Mesenchymal stem cell (in vitro differentiated cells and primary cell): Measurements from ENCODE around the gene LIN54.
"Not testable (repeated sequence)": the region's sequence is repeated elsewhere in the genome, so short reads cannot be mapped to it uniquely, and the experiment has no call there.

Experiments
- DNase-seq: peaks from one replicate; pipeline ENCODE4 v3.0.0-alpha.2; 2013
- H2AFZ ChIP-seq: one replicate; pipeline ENCODE4 v1.6.1; 2013; ENCODE audit warnings: low read depth, mild to moderate bottlenecking, control low read depth, inconsistent platforms, low read length, moderate library complexity
- H2AK5ac ChIP-seq: 2 replicates; pipeline ENCODE4 v1.6.1; 2013; ENCODE audit warnings: low read length, moderate library complexity, mild to moderate bottlenecking, inconsistent platforms; ENCODE audit not compliant: severe bottlenecking
- H2BK120ac ChIP-seq: one replicate; pipeline ENCODE4 v1.6.1; 2013; ENCODE audit warnings: low read depth, mild to moderate bottlenecking, inconsistent platforms, low read length, moderate library complexity
- H2BK12ac ChIP-seq, 2 experiments: one replicate each; pipeline ENCODE4 v1.6.1; 2013; ENCODE audit warnings: inconsistent platforms in 2 of 2, low read length in 2 of 2, mild to moderate bottlenecking in 2 of 2, moderate library complexity in 2 of 2, control low read depth in 1 of 2
- H2BK15ac ChIP-seq: one replicate; pipeline ENCODE4 v1.6.1; 2013; ENCODE audit warnings: mild to moderate bottlenecking, low read depth, inconsistent platforms; ENCODE audit not compliant: poor library complexity, severe bottlenecking
- H2BK5ac ChIP-seq: 2 replicates; pipeline ENCODE4 v1.6.1; 2013; ENCODE audit warnings: low read depth, mild to moderate bottlenecking, low read length, control low read depth, inconsistent platforms; ENCODE audit not compliant: poor library complexity, severe bottlenecking
- H3K14ac ChIP-seq, 2 experiments: one replicate each; pipeline ENCODE4 v1.6.1; 2013; ENCODE audit warnings: inconsistent platforms in 2 of 2, low read length in 2 of 2, control low read depth in 1 of 2, mild to moderate bottlenecking in 1 of 2, moderate library complexity in 1 of 2
- H3K18ac ChIP-seq, 2 experiments: one replicate each; pipeline ENCODE4 v1.6.1; 2013; ENCODE audit warnings: inconsistent platforms in 2 of 2, low read length in 2 of 2, control low read depth in 1 of 2, low read depth in 1 of 2, mild to moderate bottlenecking in 1 of 2
- H3K23ac ChIP-seq, 2 experiments: one replicate each; pipeline ENCODE4 v1.6.1; 2013; ENCODE audit warnings: inconsistent platforms in 2 of 2, low read length in 2 of 2, mild to moderate bottlenecking in 2 of 2, moderate library complexity in 2 of 2, control low read depth in 1 of 2
- H3K27ac ChIP-seq: 2 replicates; pipeline ENCODE4 v1.5.1; 2013; ENCODE audit warnings: mild to moderate bottlenecking, moderate library complexity, low read length, control low read depth, inconsistent platforms; ENCODE audit not compliant: poor library complexity, severe bottlenecking
- H3K27me3 ChIP-seq, 2 experiments: 2 replicates each; pipeline versions ENCODE4 v1.6.1 to v1.7.0; 2013; ENCODE audit warnings: low read length in 2 of 2, mild to moderate bottlenecking in 2 of 2, moderate library complexity in 2 of 2, control low read depth in 1 of 2, inconsistent platforms in 1 of 2; ENCODE audit not compliant: control insufficient read depth in 1 of 2, insufficient read depth in 1 of 2
- H3K36me3 ChIP-seq, 2 experiments: 2 replicates each; pipeline versions ENCODE4 v1.6.1 to v1.7.0; 2013; ENCODE audit warnings: low read length in 2 of 2, control low read depth in 1 of 2, inconsistent platforms in 1 of 2, low read depth in 1 of 2, mild to moderate bottlenecking in 1 of 2; ENCODE audit not compliant: insufficient read depth in 2 of 2, control insufficient read depth in 1 of 2
- H3K4ac ChIP-seq, 2 experiments: one replicate each; pipeline ENCODE4 v1.6.1; 2013; ENCODE audit warnings: inconsistent platforms in 2 of 2, low read length in 2 of 2, mild to moderate bottlenecking in 2 of 2, moderate library complexity in 2 of 2, control low read depth in 1 of 2, low read depth in 1 of 2
- H3K4me1 ChIP-seq: 2 replicates; pipeline ENCODE4 v1.6.1; 2013; ENCODE audit warnings: low read depth, low read length, control low read depth; ENCODE audit not compliant: control insufficient read depth, insufficient read depth
- H3K4me2 ChIP-seq: 2 replicates; pipeline ENCODE4 v1.6.1; 2013; ENCODE audit warnings: low read length, mild to moderate bottlenecking, inconsistent platforms; ENCODE audit not compliant: poor library complexity, severe bottlenecking
- H3K4me3 ChIP-seq, 2 experiments: 2 replicates each; pipeline versions ENCODE4 v1.5.1 to v1.7.0; 2013; ENCODE audit warnings: low read length in 2 of 2, mild to moderate bottlenecking in 2 of 2, control low read depth in 1 of 2, low read depth in 1 of 2; ENCODE audit not compliant: insufficient read depth in 1 of 2
- H3K79me1 ChIP-seq: replicated peaks from 2 replicates; pipeline ENCODE4 v1.6.1; 2013; ENCODE audit warnings: mild to moderate bottlenecking, control low read depth, low read length, inconsistent platforms; ENCODE audit not compliant: poor library complexity, severe bottlenecking
- H3K9ac ChIP-seq: 2 replicates; pipeline ENCODE4 v1.7.0; 2013; ENCODE audit warnings: mild to moderate bottlenecking, low read length, moderate library complexity
- H3K9me3 ChIP-seq: 2 replicates; pipeline ENCODE4 v1.7.0; 2013; ENCODE audit warnings: mild to moderate bottlenecking, low read length; ENCODE audit not compliant: control insufficient read depth
- H4K8ac ChIP-seq: one replicate; pipeline ENCODE4 v1.6.1; 2013; ENCODE audit warnings: inconsistent platforms, mild to moderate bottlenecking, low read length, moderate library complexity
- H4K91ac ChIP-seq: one replicate; pipeline ENCODE4 v1.6.1; 2013; ENCODE audit warnings: mild to moderate bottlenecking, low read length, inconsistent platforms
- WGBS: methylation state at CpG from one replicate; pipeline ENCODE4 v1.1.7; 2013; ENCODE audit warnings: mixed read lengths; 5-methylcytosine and 5-hydroxymethylcytosine counted together

LIN54 gene

DNA sequence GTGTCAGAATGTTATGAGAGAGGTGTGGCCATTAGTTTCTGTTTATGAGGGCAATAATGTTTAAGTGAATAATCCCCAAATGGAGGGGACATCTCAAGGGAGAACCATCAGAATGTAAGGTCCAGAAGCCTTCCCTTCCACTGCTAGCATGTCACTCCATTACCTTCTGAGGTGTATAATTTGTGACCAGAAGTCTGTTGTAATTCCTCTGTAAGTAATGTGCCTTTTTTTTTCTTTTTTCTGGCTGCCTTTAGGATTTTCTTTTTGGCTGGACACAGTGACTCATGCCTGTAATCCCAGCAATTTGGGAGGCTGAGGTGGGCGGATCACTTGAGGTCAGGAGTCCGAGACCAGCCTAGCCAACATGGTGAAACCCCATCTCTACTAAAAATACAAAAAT is 13.6 kb upstream of the LIN54 start:
- no peak overlapping the region for H3K14ac ChIP-seq
- no peaks in the 10 kb centered on the region for H3K79me1 ChIP-seq
- H3K4ac ChIP-seq: no peak overlapping the region
- no peak overlapping the region for H2BK5ac ChIP-seq
- H3K23ac ChIP-seq: no peak overlapping the region
- H2BK12ac ChIP-seq: no peak overlapping the region
- no peak overlapping the region for H2BK120ac ChIP-seq
- no peak overlapping the region for H2AFZ ChIP-seq
- H3K27ac ChIP-seq: no peak overlapping the region
- no peaks in the 10 kb centered on the region for H3K27me3 ChIP-seq
- H3K18ac ChIP-seq: no peak overlapping the region
- no peak for DNase-seq
- no peak overlapping the region for H2BK15ac ChIP-seq
- no peaks in the 10 kb centered on the region for H3K4me1 ChIP-seq
- H3K4me3 ChIP-seq: no peak overlapping the region
- H3K36me3 ChIP-seq: no peaks in the 10 kb centered on the region
- no peak overlapping the region for H3K9ac ChIP-seq
- no CpG with 5 or more reads among the region's 2 CpGs for WGBS
- no peak overlapping the region for H4K8ac ChIP-seq
- H4K91ac ChIP-seq: no peak overlapping the region
- H3K9me3 ChIP-seq: peaks cover 22% of the 10 kb centered on the region
- H2AK5ac ChIP-seq: no peak overlapping the region
- no peak overlapping the region for H3K4me2 ChIP-seq

DNA sequence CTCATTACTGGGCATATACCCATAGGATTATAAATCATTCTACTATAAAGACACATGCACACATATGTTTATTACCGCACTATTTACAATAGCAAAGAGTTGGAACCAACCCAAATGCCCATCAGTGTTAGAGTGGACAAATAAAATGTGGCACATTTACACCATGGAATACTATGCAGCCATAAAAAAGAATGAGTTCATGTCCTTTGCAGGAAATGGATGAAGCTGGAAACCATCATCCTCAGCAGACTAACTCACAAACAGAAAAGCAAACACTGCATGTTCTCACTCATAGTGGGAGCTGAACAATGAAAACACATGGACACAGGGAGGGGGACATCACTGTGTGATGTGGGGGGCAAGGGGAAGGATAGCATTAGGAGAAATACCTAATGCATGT is 13.0 kb upstream of the LIN54 start:
- H3K27ac ChIP-seq, H3K4ac ChIP-seq, H2BK120ac ChIP-seq, DNase-seq, H2AFZ ChIP-seq, H2BK5ac ChIP-seq, H2AK5ac ChIP-seq, H4K8ac ChIP-seq, H3K27me3 ChIP-seq, H3K79me1 ChIP-seq, H3K23ac ChIP-seq, H3K14ac ChIP-seq, H2BK15ac ChIP-seq, H2BK12ac ChIP-seq, H3K36me3 ChIP-seq, H3K4me2 ChIP-seq, H3K4me1 ChIP-seq, H3K9ac ChIP-seq, H3K18ac ChIP-seq, H4K91ac ChIP-seq: not testable (repeated sequence)
- H3K9me3 ChIP-seq: peaks cover 22% of the 10 kb centered on the region
- H3K4me3 ChIP-seq: peak overlapping the region in 1 of 2 experiments; percentile 37
- WGBS: 100% methylated on average over 1 of the region's 1 CpG

DNA sequence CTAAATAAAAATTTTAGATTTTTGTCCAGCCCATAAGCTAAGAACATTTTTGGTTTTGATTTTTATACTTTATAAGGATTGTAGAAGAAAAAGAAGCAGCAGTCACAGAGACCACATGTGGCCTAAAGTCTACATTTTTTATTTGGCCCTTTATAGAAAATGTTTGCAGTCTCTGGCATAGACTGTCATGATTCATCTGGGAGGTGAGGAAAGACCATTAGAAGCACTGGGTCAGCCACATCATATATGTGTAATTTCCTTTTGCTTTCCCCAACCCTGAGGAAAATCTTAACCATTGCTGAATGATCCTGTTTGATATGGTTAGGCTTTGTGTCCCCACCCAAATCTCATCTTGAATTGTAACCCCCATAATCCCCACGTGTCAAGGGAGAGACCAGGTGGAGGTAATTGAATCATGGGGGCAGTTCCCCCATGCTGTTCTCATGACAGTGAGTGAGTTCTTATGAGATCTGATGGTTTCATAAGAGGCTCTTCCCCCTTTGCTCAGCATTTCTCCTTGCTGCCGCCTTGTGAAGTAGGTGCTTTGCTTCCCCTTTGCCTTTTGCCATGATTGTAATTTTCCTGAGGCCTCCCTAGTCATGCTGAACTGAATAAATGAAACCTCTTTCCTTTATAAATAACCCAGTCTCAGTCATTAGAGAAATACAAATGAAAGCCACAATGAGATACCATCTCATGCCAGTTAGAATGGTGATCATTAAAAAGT is 12.3 kb upstream of the LIN54 start:
- Histone ChIP-seq H3K79me1 (no peaks in the 10 kb centered on the region), H3K4ac (no peak overlapping the region), H4K91ac (no peak overlapping the region), H2AFZ (no peak overlapping the region), H3K36me3 (no peaks in the 10 kb centered on the region), H3K14ac (no peak overlapping the region), H3K4me2 (no peak overlapping the region), H2AK5ac (no peak overlapping the region), H3K9ac (peak overlapping the region; percentile 8), H3K23ac (no peak overlapping the region), H4K8ac (no peak overlapping the region), H3K18ac (no peak overlapping the region), H3K4me1 (no peaks in the 10 kb centered on the region), H2BK120ac (no peak overlapping the region), H3K4me3 (no peak overlapping the region), H2BK5ac (no peak overlapping the region), H3K27ac (no peak overlapping the region), H3K27me3 (no peaks in the 10 kb centered on the region), H3K9me3 (peaks cover 22% of the 10 kb centered on the region), H2BK15ac (no peak overlapping the region), H2BK12ac (no peak overlapping the region)
- DNase-seq: no peak
- WGBS: 100% methylated on average over 1 of the region's 2 CpGs

DNA sequence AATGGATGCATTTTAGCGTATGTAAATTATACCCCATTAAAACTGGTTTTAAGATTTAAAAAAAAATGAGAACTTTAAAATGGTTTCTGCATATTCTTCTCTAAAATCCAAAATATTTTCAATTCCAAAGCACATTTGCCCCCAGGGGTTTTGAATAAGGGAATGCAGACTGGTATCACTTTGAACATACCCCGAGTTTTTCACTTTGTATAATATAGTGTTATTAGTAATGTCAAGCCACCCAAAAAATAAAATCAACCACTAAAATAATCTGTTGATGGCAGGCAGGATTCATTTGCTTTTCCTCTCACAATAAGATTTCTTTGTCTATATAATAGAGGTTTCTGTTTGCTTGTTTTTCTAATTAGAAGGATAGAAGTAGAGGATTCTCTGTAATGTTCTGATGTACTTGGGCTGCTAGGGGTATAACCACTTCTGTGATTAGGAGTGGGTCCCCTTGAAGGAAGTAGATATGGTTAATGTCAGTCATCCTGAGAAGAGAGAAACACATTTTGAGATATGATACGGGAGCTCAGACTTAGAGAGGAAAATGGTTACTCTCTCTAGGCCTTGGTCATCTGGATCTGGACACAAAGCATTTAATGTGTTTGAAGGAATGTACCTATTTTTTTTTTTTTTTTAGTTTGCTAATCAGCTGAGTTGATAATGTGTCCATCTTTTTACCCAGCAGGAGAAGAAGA is 9.3 kb upstream of the LIN54 start:
- no peak overlapping the region for H2BK5ac ChIP-seq
- H4K91ac ChIP-seq: no peak overlapping the region
- H2AK5ac ChIP-seq: no peak overlapping the region
- no peak overlapping the region for H2BK12ac ChIP-seq
- no peaks in the 10 kb centered on the region for H3K4me1 ChIP-seq
- H3K27ac ChIP-seq: no peak overlapping the region
- H3K23ac ChIP-seq: no peak overlapping the region
- H3K9me3 ChIP-seq: peaks cover 14% of the 10 kb centered on the region
- no peak overlapping the region for H3K14ac ChIP-seq
- H3K4me3 ChIP-seq: no peak overlapping the region
- DNase-seq: no peak
- no peak overlapping the region for H3K18ac ChIP-seq
- H2AFZ ChIP-seq: no peak overlapping the region
- no peak overlapping the region for H3K9ac ChIP-seq
- no peak overlapping the region for H4K8ac ChIP-seq
- H3K79me1 ChIP-seq: no peaks in the 10 kb centered on the region
- H2BK15ac ChIP-seq: no peak overlapping the region
- no peak overlapping the region for H3K4me2 ChIP-seq
- no peak overlapping the region for H3K4ac ChIP-seq
- H3K36me3 ChIP-seq: no peaks in the 10 kb centered on the region
- H3K27me3 ChIP-seq: no peaks in the 10 kb centered on the region
- WGBS: 94% methylated on average over 1 of the region's 3 CpGs
- no peak overlapping the region for H2BK120ac ChIP-seq
